Right lobe of liver (tissue), 4 donors: ENCODE results near the gene DNAJB6.

Source experiments
- CTCF ChIP-seq, 4 donors: fragments of 200-600 bp in 3 of 4; fragments of 450-650 bp in 1 of 4; IDR thresholded peaks; one replicate each; pipeline versions ENCODE4 v1.5.1 to v1.8.0; 2016 to 2022; ENCODE audit warnings: antibody characterized with exemption in 4 of 4, mild to moderate bottlenecking in 2 of 4
- POLR2A ChIP-seq: fragments of 450-650 bp; IDR thresholded peaks from one replicate; pipeline ENCODE4 v1.6.1; 2017; ENCODE audit warnings: antibody characterized with exemption, mild to moderate bottlenecking
- donor health status: DM: no; HTN: no; CAD: no.
- donor health status: DM: no; HTN: no; CAD: no.
- donor health status: DM: no; HTN: yes; CAD: no.

- TF ChIP-seq CTCF (IDR thresholded peaks at IDR 0.05) (no peak), POLR2A (no peak)
Measured at GRCh38 chr7:157299317-157299612, 37.5 kb upstream of the DNAJB6 start.
